Ascending aorta (tissue), 2 donors: ENCODE measurements around the gene IL34. TPM values are rescaled to one million over a fixed set of nuclear protein-coding genes. Genes with fewer than 3 reads are reported as not detected.

Experiments
- DNase-seq, 2 donors: peaks; one replicate each; pipeline ENCODE4 v3.0.0-alpha.2; 2019; ENCODE audit warnings: low spot score in 2 of 2
- H3K27ac ChIP-seq, 2 donors: fragments of 200-600 bp; sonication (generic); one replicate each; pipeline ENCODE4 v1.5.1; 2016 to 2017; ENCODE audit warnings: mild to moderate bottlenecking in 1 of 2
- H3K27me3 ChIP-seq: fragments of 200-600 bp; sonication (generic); one replicate; pipeline ENCODE4 v1.5.1; 2017
- H3K36me3 ChIP-seq, 2 donors: fragments of 200-600 bp; sonication (generic); one replicate each; pipeline ENCODE4 v1.5.1; 2016
- H3K4me1 ChIP-seq, 2 donors: fragments of 200-600 bp; sonication (generic); one replicate each; pipeline ENCODE4 v1.5.1; 2016 to 2017; ENCODE audit warnings: mild to moderate bottlenecking in 1 of 2
- H3K4me3 ChIP-seq, 2 donors: fragments of 200-600 bp; sonication (generic); one replicate each; pipeline ENCODE4 v1.5.1; 2016 to 2017; ENCODE audit warnings: mild to moderate bottlenecking in 1 of 2
- H3K9me3 ChIP-seq, 2 donors: fragments of 200-600 bp; sonication (generic); one replicate each; pipeline ENCODE4 v1.5.1; 2016
- intact Hi-C: fragments of 100-400 bp; cut with DNase I; formaldehyde crosslinking; loops from one replicate; pipeline ENCODE4 v1.15.1; 2023
- total RNA-seq: library from RNA; depleted of rRNA; stranded (reverse); fragments of >200 nt; gene quantifications from one replicate; pipeline ENCODE4 v1.1.0, GENCODE V29; 2016
- TF ChIP-seq, protein P1 (sequence below), 3 experiments: fragments of 200-600 bp in 2 of 3; fragments of 450-650 bp in 1 of 3; sonication (generic) in 2 of 3; IDR thresholded peaks; one replicate each; pipeline ENCODE4 v1.5.1; 2016 to 2019; ENCODE audit warnings: antibody characterized with exemption in 3 of 3, mild to moderate bottlenecking in 1 of 3, moderate library complexity in 1 of 3

Gene IL34
- total RNA-seq, 1 donor from 2014 or later = 116 TPM

DNA sequence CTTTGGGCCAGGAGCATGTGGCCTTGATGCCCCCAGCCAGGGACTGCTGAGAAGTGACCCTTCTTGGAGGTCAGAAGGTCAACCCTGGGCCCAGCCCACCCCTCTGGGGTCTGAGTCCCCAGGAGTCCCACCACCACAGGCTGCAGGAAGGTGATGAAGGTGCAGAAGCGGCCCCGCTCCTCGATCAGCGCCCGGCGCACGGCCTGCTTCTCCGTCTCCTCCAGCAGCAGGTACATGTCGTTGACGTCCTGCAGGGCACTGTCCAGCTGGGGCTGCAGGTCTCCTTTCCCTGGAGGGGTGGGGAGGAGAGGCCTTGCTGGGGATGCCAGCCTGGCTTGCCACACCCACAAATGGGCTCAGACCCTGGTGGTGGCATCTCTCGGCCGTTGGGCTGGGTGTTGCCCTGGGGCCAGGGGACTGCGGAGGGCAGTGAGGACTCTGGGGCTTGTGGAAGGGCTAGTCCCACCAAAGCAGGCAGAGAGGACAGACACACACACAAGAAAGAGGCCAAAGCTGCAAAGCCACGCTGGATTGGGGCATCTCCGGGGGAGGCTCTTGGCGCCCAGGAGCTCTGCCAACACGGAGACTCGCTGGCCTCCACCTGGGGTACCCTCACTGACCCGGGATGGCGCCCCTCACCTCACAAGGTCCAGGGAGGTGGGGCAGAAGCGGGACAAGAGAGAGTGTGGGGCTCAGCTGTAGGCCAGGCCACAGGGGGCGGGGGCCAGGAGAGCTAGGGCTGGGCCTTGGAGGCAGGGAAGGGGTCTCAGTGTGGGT is 31.9 kb downstream of the IL34 start:
- H3K27ac ChIP-seq = peak overlapping the region; percentile 21 to 34
- no peak overlapping the region for H3K4me3 ChIP-seq
- H3K36me3 ChIP-seq = peaks cover 53 to 70% of the 10 kb centered on the region in 2 donors
- no peak for DNase-seq
- TF ChIP-seq, protein P1, sequence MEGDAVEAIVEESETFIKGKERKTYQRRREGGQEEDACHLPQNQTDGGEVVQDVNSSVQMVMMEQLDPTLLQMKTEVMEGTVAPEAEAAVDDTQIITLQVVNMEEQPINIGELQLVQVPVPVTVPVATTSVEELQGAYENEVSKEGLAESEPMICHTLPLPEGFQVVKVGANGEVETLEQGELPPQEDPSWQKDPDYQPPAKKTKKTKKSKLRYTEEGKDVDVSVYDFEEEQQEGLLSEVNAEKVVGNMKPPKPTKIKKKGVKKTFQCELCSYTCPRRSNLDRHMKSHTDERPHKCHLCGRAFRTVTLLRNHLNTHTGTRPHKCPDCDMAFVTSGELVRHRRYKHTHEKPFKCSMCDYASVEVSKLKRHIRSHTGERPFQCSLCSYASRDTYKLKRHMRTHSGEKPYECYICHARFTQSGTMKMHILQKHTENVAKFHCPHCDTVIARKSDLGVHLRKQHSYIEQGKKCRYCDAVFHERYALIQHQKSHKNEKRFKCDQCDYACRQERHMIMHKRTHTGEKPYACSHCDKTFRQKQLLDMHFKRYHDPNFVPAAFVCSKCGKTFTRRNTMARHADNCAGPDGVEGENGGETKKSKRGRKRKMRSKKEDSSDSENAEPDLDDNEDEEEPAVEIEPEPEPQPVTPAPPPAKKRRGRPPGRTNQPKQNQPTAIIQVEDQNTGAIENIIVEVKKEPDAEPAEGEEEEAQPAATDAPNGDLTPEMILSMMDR (IDR thresholded peaks at IDR 0.05) = no peak
- H3K4me1 ChIP-seq = peaks cover 13 to 33% of the 10 kb centered on the region in 2 donors
- intact Hi-C loops = no loop called here
- H3K27me3 ChIP-seq = no peaks in the 10 kb centered on the region
- no peaks in the 10 kb centered on the region for H3K9me3 ChIP-seq

DNA sequence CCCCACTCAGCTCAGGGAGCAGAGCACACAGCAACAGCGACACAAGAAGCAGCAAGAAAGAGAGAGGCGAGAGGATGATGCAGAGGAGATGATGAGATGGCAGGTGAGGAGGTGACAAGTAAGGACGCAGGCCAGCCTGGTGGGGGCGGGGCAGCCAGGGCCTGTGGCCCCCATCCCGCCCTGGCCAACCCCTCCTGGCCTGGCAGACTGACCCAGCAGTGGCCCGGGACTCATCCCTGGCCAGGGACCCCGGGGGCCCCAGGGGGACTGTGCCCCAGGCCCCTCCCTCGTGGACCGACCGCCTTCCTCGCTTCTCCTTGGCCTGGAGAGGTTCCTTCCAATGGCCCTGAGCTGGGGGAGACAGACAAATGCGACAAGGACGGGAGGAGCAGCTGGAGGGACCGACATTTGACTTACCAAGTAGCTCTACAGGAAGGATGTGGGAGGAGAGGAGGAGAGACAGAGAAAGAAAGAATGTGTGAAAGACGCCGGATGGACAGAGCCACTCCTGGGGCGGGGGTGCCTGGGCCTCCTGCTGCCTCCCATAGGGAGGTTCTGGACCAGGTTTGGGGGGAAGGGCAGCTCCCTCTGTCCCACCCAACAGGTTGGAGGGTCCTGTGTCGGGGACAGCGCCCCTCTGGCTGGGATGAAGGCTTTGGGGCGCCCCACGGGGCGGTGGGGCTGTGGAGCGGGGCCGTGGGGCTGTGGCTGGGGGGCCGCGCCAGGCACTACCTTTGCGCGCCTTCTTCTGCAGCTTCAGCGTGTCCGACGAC is 32.7 kb downstream of the IL34 start:
- Histone ChIP-seq H3K27me3 (no peaks in the 10 kb centered on the region), H3K27ac (peak overlapping the region; percentile 33 to 45), H3K36me3 (peaks cover 46 to 63% of the 10 kb centered on the region in 2 donors), H3K9me3 (no peaks in the 10 kb centered on the region), H3K4me3 (no peak overlapping the region), H3K4me1 (peaks cover 18 to 39% of the 10 kb centered on the region in 2 donors)
- intact Hi-C loops = no loop called here
- DNase-seq = no peak
- TF ChIP-seq, protein P1 (IDR thresholded peaks at IDR 0.05) = no peak

DNA sequence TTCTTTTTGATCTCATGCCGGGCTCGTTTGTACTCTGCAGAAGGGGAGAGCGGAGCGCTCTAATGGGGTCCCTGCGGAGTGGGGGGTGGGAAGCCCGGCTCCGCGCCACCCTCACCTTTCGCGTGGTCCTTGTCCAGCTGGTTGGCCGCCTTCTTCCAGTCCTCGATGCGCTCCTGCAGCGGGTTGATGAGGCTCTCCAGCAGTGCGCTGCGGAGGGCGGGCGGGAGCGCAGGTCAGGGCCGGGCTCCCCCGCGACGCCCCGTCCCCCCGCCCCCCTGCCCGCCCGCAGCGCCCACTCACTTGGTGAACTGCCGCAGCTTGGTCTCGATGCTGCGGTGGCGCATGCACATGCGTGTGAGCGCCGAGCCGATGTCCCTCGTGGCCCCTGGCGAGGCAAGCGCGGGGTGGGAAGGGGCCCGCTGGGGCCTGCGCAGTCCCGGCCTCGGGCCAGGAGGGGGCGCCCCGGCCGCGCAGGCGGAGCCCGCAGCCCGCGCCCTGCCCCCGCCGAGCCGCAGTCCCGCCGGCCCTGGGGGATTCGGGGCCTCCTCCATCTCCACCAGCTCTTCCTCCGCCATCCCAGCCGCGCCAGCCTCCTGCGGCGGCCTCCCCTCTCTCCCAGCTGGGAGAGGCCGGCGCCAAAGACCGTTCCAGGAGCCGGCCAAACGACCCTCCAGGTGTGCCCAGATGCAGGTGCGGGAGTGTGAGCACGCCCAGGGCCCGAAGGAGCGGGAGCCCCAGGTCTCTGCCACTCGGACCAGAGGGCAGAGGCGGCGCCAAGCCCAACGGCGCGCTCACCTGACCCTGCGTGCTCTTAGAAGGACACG is 33.5 kb downstream of the IL34 start:
- intact Hi-C loops = loop anchor here (1.0 to 10.0 kb wide), 3 partner anchors 58 to 885 kb away; no protein-coding TSS in a partner anchor
- Histone ChIP-seq H3K4me3 (no peak overlapping the region), H3K36me3 (peaks cover 43 to 55% of the 10 kb centered on the region in 2 donors), H3K9me3 (no peaks in the 10 kb centered on the region), H3K27me3 (no peaks in the 10 kb centered on the region), H3K4me1 (peaks cover 18 to 47% of the 10 kb centered on the region in 2 donors), H3K27ac (peak overlapping the region; percentile 74 to 84)
- no peak for DNase-seq
- TF ChIP-seq, protein P1 (IDR thresholded peaks at IDR 0.05) = peak; percentile 26 to 85 (median 41)

DNA sequence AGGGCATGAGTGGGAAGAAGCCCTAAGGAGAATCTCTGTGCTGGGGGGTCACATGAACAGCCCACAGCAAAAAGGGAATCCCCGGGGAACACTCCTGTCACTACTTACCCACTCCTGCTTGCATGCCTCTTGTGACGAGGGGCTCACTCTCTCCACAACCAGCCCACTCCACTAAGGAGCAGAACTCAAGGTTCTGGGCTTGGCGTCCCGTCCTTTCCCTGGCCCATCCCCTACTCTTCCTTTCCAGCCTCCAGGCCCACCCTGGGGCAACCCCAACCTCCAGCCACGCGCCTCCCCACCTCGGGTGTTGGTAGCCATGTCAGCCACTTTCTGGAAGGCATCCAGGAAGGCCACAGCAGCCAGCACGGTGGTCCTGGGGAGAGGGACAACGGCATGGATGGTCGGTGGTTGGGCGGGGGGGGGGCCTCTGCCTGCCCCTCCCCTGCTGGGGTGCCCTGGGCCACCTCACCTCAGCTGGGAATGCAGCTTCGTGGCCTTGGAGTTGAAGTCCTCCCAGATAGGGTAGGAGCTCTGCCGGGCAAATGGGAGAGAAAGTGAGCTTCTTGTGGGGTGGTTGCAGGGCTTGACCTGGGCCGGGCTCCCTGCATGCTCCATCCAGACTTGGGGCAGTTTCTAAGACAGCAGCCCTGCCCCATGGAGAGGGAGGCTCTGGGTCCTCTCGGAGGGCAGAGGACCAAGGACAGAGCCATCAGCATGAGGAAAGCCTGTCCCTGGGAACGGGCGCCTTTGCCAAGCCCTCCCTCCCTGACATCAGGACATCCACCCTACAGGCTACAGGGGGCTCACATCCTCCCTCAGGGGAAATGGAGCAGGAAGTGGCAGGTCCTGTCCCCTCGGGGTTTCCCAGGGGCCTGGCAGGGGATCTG is 34.4 kb downstream of the IL34 start:
- intact Hi-C loops = loop anchor here (1.0 to 10.0 kb wide), 3 partner anchors 58 to 884 kb away; no protein-coding TSS in a partner anchor

More for the DNA sequence above, 34.4 kb downstream of the IL34 start:
- no peak for DNase-seq
- Histone ChIP-seq H3K27me3 (no peaks in the 10 kb centered on the region), H3K4me3 (peak overlapping the region in 1 of 2 donors; percentile 91), H3K36me3 (peaks cover 35 to 46% of the 10 kb centered on the region in 2 donors), H3K27ac (peak overlapping the region; percentile 74 to 84), H3K9me3 (no peaks in the 10 kb centered on the region), H3K4me1 (peaks cover 18 to 48% of the 10 kb centered on the region in 2 donors)
- TF ChIP-seq, protein P1 (IDR thresholded peaks at IDR 0.05) = no peak
